Left lung (tissue), 10 donors: ENCODE measurements around the gene RBM33. TPM values are rescaled to one million over a fixed set of nuclear protein-coding genes. Genes with fewer than 3 reads are reported as not detected.
A peak's percentile ranks its signal among the peaks of the same experiment; 100 is the strongest.
"Not testable (repeated sequence)": the region's sequence is repeated elsewhere in the genome, so short reads cannot be mapped to it uniquely, and the experiment has no call there.

Experiments used
- ATAC-seq: fragments of 200-7000 bp; cut with Tn5 transposase; one replicate; pipeline ENCODE4 v1.9.1; 2020; ENCODE audit warnings: moderate library complexity
- DNase-seq, 4 donors: peaks; one replicate each; pipeline ENCODE4 v3.0.0-alpha.2; 2013 to 2020
- H3K27ac ChIP-seq, 2 donors: fragments of 200-600 bp; sonication (generic) in 1 of 2; one replicate each; pipeline versions ENCODE4 v1.5.0 to v1.8.0; 2020 to 2021
- H3K27me3 ChIP-seq, 2 donors: fragments of 200-600 bp; sonication (generic) in 1 of 2; one replicate each; pipeline versions ENCODE4 v1.5.0 to v1.8.0; 2020 to 2021
- H3K36me3 ChIP-seq, 2 donors: fragments of 200-600 bp; sonication (generic) in 1 of 2; one replicate each; pipeline versions ENCODE4 v1.5.0 to v1.8.0; 2020 to 2021
- H3K4me1 ChIP-seq, 2 donors: fragments of 200-600 bp; one replicate each; pipeline ENCODE4 v1.8.0; 2021
- H3K4me3 ChIP-seq, 2 donors: fragments of 200-600 bp; sonication (generic) in 1 of 2; one replicate each; pipeline versions ENCODE4 v1.5.0 to v1.8.0; 2020 to 2021; ENCODE audit warnings: mild to moderate bottlenecking in 1 of 2
- H3K9me3 ChIP-seq, 2 donors: fragments of 200-600 bp; sonication (generic) in 1 of 2; one replicate each; pipeline versions ENCODE4 v1.5.0 to v1.8.0; 2020 to 2021
- CTCF ChIP-seq, 2 donors: fragments of 200-600 bp; sonication (generic) in 1 of 2; IDR thresholded peaks; one replicate each; pipeline versions ENCODE4 v1.5.0 to v1.8.0; 2021; ENCODE audit warnings: antibody characterized with exemption in 2 of 2
- intact Hi-C, 2 donors: fragments of 100-400 bp; cut with DNase I; formaldehyde crosslinking; loops; one replicate each; pipeline versions ENCODE4 v1.11.2 to v1.14.2; 2022
- polyA plus RNA-seq, 6 donors: library from polyadenylated mRNA; unstranded; fragments of 120-200 nt; gene quantifications; one replicate each; pipeline ENCODE4 v1.2.1, GENCODE V29; 2013; ENCODE audit not compliant: insufficient read length in 6 of 6
- total RNA-seq, 2 donors: library from RNA; stranded (reverse); fragmentation: NEBNext Ultra II Directional; extraction: Animal tissue kit (Norgen Biotek cat#: 25700); gene quantifications; one replicate each; pipeline ENCODE4 v1.2.1, GENCODE V29; 2021
- donor health status: DM: no; HTN: yes; CAD: no.
- donor health status: DM: no; HTN: no; CAD: no.

The RBM33 gene
- total and polyA plus RNA-seq, 8 donors = 35.2 to 56.4 (median 45.0) TPM

- intact Hi-C loops = no loop called here
- peaks cover 0 to 2% of the 10 kb centered on the region in 2 donors for H3K9me3 ChIP-seq
- ATAC-seq (no peak), DNase-seq (peak in 1 of 4 donors; percentile 67)
- peaks cover 0 to 7% of the 10 kb centered on the region in 2 donors for H3K4me1 ChIP-seq
- no peak for TF ChIP-seq CTCF (IDR thresholded peaks at IDR 0.05)
- H3K36me3 ChIP-seq = no peaks in the 10 kb centered on the region
- H3K27ac ChIP-seq = no peak overlapping the region
- H3K27me3 ChIP-seq = peaks cover 33 to 80% of the 10 kb centered on the region in 2 donors
- H3K4me3 ChIP-seq = no peak overlapping the region
Observed at GRCh38 chr7:155816192-155816508, 171.7 kb downstream of the RBM33 start.

- Histone ChIP-seq H3K4me1 (peaks cover 0 to 4% of the 10 kb centered on the region in 2 donors), H3K36me3 (no peaks in the 10 kb centered on the region), H3K27me3 (peaks cover 25 to 80% of the 10 kb centered on the region in 2 donors), H3K4me3 (no peak overlapping the region), H3K27ac (no peak overlapping the region), H3K9me3 (peaks cover 0 to 2% of the 10 kb centered on the region in 2 donors)
- ATAC-seq = no peak
- DNase-seq = peak in 1 of 4 donors; percentile 71
- no peak for TF ChIP-seq CTCF (IDR thresholded peaks at IDR 0.05)
- intact Hi-C loops = no loop called here
Observed at GRCh38 chr7:155816996-155817395, 172.5 kb downstream of the RBM33 start.

- intact Hi-C loops, DNase-seq, H3K4me3 ChIP-seq, H3K36me3 ChIP-seq, H3K9me3 ChIP-seq, ATAC-seq, H3K4me1 ChIP-seq, H3K27ac ChIP-seq: not testable (repeated sequence)
- peaks cover 20 to 78% of the 10 kb centered on the region in 2 donors for H3K27me3 ChIP-seq
Observed at GRCh38 chr7:155817515-155817914, 173.1 kb downstream of the RBM33 start.

GRCh38 chr7:155818154-155818819 is 173.8 kb downstream of the RBM33 start:
- ATAC-seq (no peak), DNase-seq (peak in 1 of 4 donors; percentile 73)
- no peaks in the 10 kb centered on the region for H3K4me1 ChIP-seq
- peaks cover 0 to 2% of the 10 kb centered on the region in 2 donors for H3K9me3 ChIP-seq
- H3K4me3 ChIP-seq = no peak overlapping the region
- no peaks in the 10 kb centered on the region for H3K36me3 ChIP-seq
- no peak for TF ChIP-seq CTCF (IDR thresholded peaks at IDR 0.05)
- H3K27me3 ChIP-seq = peaks cover 13 to 71% of the 10 kb centered on the region in 2 donors
- no peak overlapping the region for H3K27ac ChIP-seq
- intact Hi-C loops = no loop called here

GRCh38 chr7:155818820-155819168 is 174.3 kb downstream of the RBM33 start:
- ATAC-seq (no peak), DNase-seq (no peak)
- TF ChIP-seq CTCF (IDR thresholded peaks at IDR 0.05) = no peak
- H3K4me1 ChIP-seq = no peaks in the 10 kb centered on the region
- no peaks in the 10 kb centered on the region for H3K36me3 ChIP-seq
- intact Hi-C loops = no loop called here
- no peak overlapping the region for H3K4me3 ChIP-seq
- peaks cover 0 to 2% of the 10 kb centered on the region in 2 donors for H3K9me3 ChIP-seq
- H3K27me3 ChIP-seq = peaks cover 9 to 66% of the 10 kb centered on the region in 2 donors
- no peak overlapping the region for H3K27ac ChIP-seq

- Histone ChIP-seq H3K36me3 (no peaks in the 10 kb centered on the region), H3K4me3 (no peak overlapping the region), H3K27me3 (peaks cover 5 to 62% of the 10 kb centered on the region in 2 donors), H3K4me1 (no peaks in the 10 kb centered on the region), H3K9me3 (peaks cover 0 to 2% of the 10 kb centered on the region in 2 donors), H3K27ac (no peak overlapping the region)
- no peak for TF ChIP-seq CTCF (IDR thresholded peaks at IDR 0.05)
- ATAC-seq (no peak), DNase-seq (peak in 1 of 4 donors; percentile 77)
- intact Hi-C loops = no loop called here
Observed at GRCh38 chr7:155819186-155819585, 174.7 kb downstream of the RBM33 start.
